HepG2 (cell line): Measurements from ENCODE around the gene SUPT6H.

Experiments
- HDAC1 ChIP-seq: sonication (generic); formaldehyde crosslinking; IDR thresholded peaks from 2 replicates; pipeline ENCODE4 v1.5.1; 2020; ENCODE audit warnings: mild to moderate bottlenecking, missing genetic modification reagents
- SKI ChIP-seq: fragments of 450-650 bp; IDR thresholded peaks from one replicate; pipeline ENCODE4 v1.6.1; 2018; ENCODE audit warnings: mild to moderate bottlenecking; ENCODE audit not compliant: partially characterized antibody

GRCh38 chr17:28725660-28726225 is 63.7 kb downstream of the SUPT6H start:
- no peak for TF ChIP-seq SKI
- TF ChIP-seq HDAC1 (CRISPR knock-in tag): no peak
